Measurements from ENCODE around the gene ZEB2. TPM values are rescaled to one million over a fixed set of nuclear protein-coding genes. Genes with fewer than 3 reads are reported as not detected.
"Not testable (repeated sequence)": the region's sequence is repeated elsewhere in the genome, so short reads cannot be mapped to it uniquely, and the experiment has no call there.

The ZEB2 gene
- total RNA-seq, 4 donors from 2014 or later: 19.8 to 69.6 (median 42.9) TPM

DNA sequence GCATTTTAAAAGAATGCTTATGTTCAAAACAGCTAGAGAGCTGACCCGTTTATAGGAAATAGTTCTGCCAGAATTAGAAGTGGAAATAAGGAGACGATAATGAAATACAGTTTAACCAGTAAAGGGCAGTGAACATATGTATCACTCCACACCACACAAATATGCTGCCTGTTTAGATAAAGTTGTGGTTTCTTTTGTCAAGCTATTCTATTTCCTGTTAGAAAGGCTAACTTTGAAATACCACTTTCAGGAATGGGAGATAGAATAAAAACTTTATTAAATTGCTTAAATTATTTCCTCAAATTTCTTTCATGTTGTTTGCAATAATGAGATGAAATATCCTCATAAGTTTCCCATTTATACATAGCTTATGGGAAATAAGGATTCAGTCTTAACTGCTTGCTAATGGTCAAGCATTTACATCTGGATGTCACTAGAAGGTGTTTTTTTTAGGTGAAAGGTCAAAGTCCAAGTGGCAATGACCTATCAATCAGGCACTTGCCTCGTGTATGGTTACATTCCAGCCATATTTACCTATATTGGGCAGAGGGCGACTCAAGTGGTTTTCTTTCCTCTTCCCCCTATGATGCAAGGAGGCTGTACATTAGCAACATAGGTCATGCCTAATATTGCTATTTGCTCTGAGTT is 148.9 kb downstream of the ZEB2 start:
- WGBS, 2 donors (ENCODE audit: low coverage in 1 of 2): 51 to 55% methylated on average over 4 of the region's 4 CpGs
- in situ Hi-C loops (cut with MboI; ENCODE audit: low pct_ligation_motif_present in 1 of 4, low pct_unique_long_range_greater_than_20kb in 1 of 4, low sequenced_read_pairs in 3 of 4): no loop called here
- no peak for TF ChIP-seq CTCF (IDR thresholded peaks at IDR 0.05)
- TF ChIP-seq POLR2AphosphoS5 (IDR thresholded peaks at IDR 0.05): no peak
- TF ChIP-seq POLR2A (IDR thresholded peaks at IDR 0.05): no peak
- TF ChIP-seq EP300 (IDR thresholded peaks at IDR 0.05; ENCODE audit: low read depth): no peak

GRCh38 chr2:144369416-144369815 is 150.5 kb downstream of the ZEB2 start:
- TF ChIP-seq POLR2A (IDR thresholded peaks at IDR 0.05) (no peak), CTCF (IDR thresholded peaks at IDR 0.05) (no peak), EP300 (IDR thresholded peaks at IDR 0.05; ENCODE audit: low read depth) (no peak), POLR2AphosphoS5 (IDR thresholded peaks at IDR 0.05) (no peak)

More for the DNA sequence above, 148.9 kb downstream of the ZEB2 start:
- Histone ChIP-seq H3K27me3 (no peaks in the 10 kb centered on the region), H3K9me3 (no peaks in the 10 kb centered on the region), H3K4me3 (no peak overlapping the region), H3K27ac (no peak overlapping the region), H3K4me1 (peaks cover 0 to 21% (median 3%) of the 10 kb centered on the region in 4 donors), H3K36me3 (no peaks in the 10 kb centered on the region)
- DNase-seq: no peak
- intact Hi-C loops (cut with DNase I; ENCODE audit: low total_unique reads): no loop called here

DNA sequence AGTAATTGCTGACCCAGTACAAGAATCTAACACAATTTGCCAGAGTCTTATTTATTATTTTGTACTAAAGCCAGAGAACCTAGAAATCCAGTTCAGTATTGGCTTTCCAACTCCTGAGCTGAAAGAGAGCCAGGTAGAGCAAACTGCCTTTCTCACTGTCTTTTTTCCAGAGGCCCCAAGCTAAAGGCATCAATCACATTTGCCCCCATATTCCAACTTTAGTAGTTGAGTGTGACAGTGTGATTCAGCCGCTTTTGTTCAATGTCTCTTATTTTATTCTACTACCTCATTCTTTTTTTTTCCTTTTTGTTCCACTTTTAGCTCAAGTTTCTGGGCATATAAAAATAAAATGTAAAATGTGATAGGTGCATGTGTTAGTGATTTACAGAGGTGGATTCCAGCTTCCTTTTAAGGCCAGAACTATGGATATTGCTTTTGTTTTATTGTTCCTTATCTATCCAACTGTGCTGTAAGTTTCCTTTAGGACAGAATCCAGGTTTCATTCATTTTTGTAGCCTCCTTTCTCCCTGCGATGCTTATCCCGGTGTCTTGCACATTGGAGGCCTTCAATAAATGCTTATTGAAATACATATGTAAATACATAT is 153.0 kb downstream of the ZEB2 start:
- Histone ChIP-seq H3K27ac (no peak overlapping the region), H3K4me3 (no peak overlapping the region), H3K36me3 (no peaks in the 10 kb centered on the region), H3K9me3 (no peaks in the 10 kb centered on the region), H3K4me1 (peaks cover 0 to 10% (median 3%) of the 10 kb centered on the region in 4 donors), H3K27me3 (no peaks in the 10 kb centered on the region)
- in situ Hi-C loops (cut with MboI; ENCODE audit: low pct_ligation_motif_present in 1 of 4, low pct_unique_long_range_greater_than_20kb in 1 of 4, low sequenced_read_pairs in 3 of 4): no loop called here
- intact Hi-C loops (cut with DNase I; ENCODE audit: low total_unique reads): no loop called here
- WGBS, 2 donors (ENCODE audit: low coverage in 1 of 2): 40 to 66% methylated on average over 3 of the region's 3 CpGs
- TF ChIP-seq EP300 (IDR thresholded peaks at IDR 0.05; ENCODE audit: low read depth) (no peak), POLR2AphosphoS5 (IDR thresholded peaks at IDR 0.05) (no peak), POLR2A (IDR thresholded peaks at IDR 0.05) (no peak), CTCF (IDR thresholded peaks at IDR 0.05) (no peak)
- DNase-seq: no peak

More at GRCh38 chr2:144369416-144369815, 150.5 kb downstream of the ZEB2 start:
- DNase-seq: no peak
- no peak overlapping the region for H3K4me3 ChIP-seq
- no peak overlapping the region for H3K27ac ChIP-seq
- H3K27me3 ChIP-seq: no peaks in the 10 kb centered on the region
- H3K4me1 ChIP-seq: peaks cover 0 to 21% (median 3%) of the 10 kb centered on the region in 4 donors
- no peaks in the 10 kb centered on the region for H3K9me3 ChIP-seq
- in situ Hi-C loops (cut with MboI; ENCODE audit: low pct_ligation_motif_present in 1 of 4, low pct_unique_long_range_greater_than_20kb in 1 of 4, low sequenced_read_pairs in 3 of 4) (no loop called here), intact Hi-C loops (cut with DNase I; ENCODE audit: low total_unique reads) (no loop called here)
- H3K36me3 ChIP-seq: no peaks in the 10 kb centered on the region

GRCh38 chr2:144364944-144365738 is 154.8 kb downstream of the ZEB2 start:
- Histone ChIP-seq H3K36me3 (no peaks in the 10 kb centered on the region), H3K27ac (no peak overlapping the region), H3K9me3 (no peaks in the 10 kb centered on the region), H3K27me3 (no peaks in the 10 kb centered on the region), H3K4me1 (peaks cover 0 to 5% (median 0%) of the 10 kb centered on the region in 4 donors), H3K4me3 (no peak overlapping the region)
- 76 to 86% methylated on average over 4 of the region's 4 CpGs for WGBS, 2 donors (ENCODE audit: low coverage in 1 of 2)
- TF ChIP-seq EP300 (IDR thresholded peaks at IDR 0.05; ENCODE audit: low read depth): no peak
- TF ChIP-seq POLR2A (IDR thresholded peaks at IDR 0.05): no peak
- no peak for TF ChIP-seq CTCF (IDR thresholded peaks at IDR 0.05)
- TF ChIP-seq POLR2AphosphoS5 (IDR thresholded peaks at IDR 0.05): no peak
- in situ Hi-C loops (cut with MboI; ENCODE audit: low pct_ligation_motif_present in 1 of 4, low pct_unique_long_range_greater_than_20kb in 1 of 4, low sequenced_read_pairs in 3 of 4): no loop called here
- intact Hi-C loops (cut with DNase I; ENCODE audit: low total_unique reads): no loop called here
- no peak for DNase-seq

- in situ Hi-C loops (cut with MboI; ENCODE audit: low pct_ligation_motif_present in 1 of 4, low pct_unique_long_range_greater_than_20kb in 1 of 4, low sequenced_read_pairs in 3 of 4); DNase-seq: not testable (repeated sequence)
Observed at GRCh38 chr2:144364247-144364646, 155.7 kb downstream of the ZEB2 start.

More at GRCh38 chr2:144364247-144364646, 155.7 kb downstream of the ZEB2 start:
- H3K36me3 ChIP-seq; H3K27me3 ChIP-seq; H3K9me3 ChIP-seq; H3K4me3 ChIP-seq; H3K27ac ChIP-seq; intact Hi-C loops (cut with DNase I; ENCODE audit: low total_unique reads); H3K4me1 ChIP-seq: not testable (repeated sequence)
- 88 to 90% methylated on average over 6 to 7 of the region's 7 CpGs for WGBS, 2 donors (ENCODE audit: low coverage in 1 of 2)

Measured in transverse colon (tissue), 4 donors.